ENCODE results near the gene TCHP.

- TF ChIP-seq ZNF530 (CRISPR knock-in tag; IDR thresholded peaks at IDR 0.05; ENCODE audit: low read depth) (no peak), POLR2AphosphoS5 (IDR thresholded peaks at IDR 0.05; ENCODE audit: low read depth, low read length) (no peak)
Measured at GRCh38 chr12:109931143-109931542, 31.1 kb downstream of the TCHP start.

All from HepG2 (cell line).